Muscle layer of duodenum (tissue), 2 donors: ENCODE results near the gene ZDHHC12.

ENCODE experiments used
- H3K27ac ChIP-seq: one replicate; pipeline ENCODE4 v1.7.0; 2013; ENCODE audit warnings: mild to moderate bottlenecking, low read length
- H3K27me3 ChIP-seq: one replicate; pipeline ENCODE4 v1.7.0; 2013; ENCODE audit warnings: low read depth, mild to moderate bottlenecking, control low read depth, low read length
- H3K36me3 ChIP-seq, 2 donors: one replicate each; pipeline ENCODE4 v1.7.0; 2013; ENCODE audit warnings: low read length in 2 of 2, control low read depth in 1 of 2, mild to moderate bottlenecking in 1 of 2; ENCODE audit not compliant: insufficient read depth in 2 of 2, control insufficient read depth in 1 of 2
- H3K4me1 ChIP-seq, 2 donors: one replicate each; pipeline ENCODE4 v1.7.0; 2013; ENCODE audit warnings: low read length in 2 of 2, mild to moderate bottlenecking in 2 of 2, control low read depth in 1 of 2, moderate library complexity in 1 of 2; ENCODE audit not compliant: insufficient read depth in 2 of 2, control insufficient read depth in 1 of 2
- H3K4me3 ChIP-seq, 2 donors: one replicate each; pipeline ENCODE4 v1.7.0; 2013; ENCODE audit warnings: low read length in 2 of 2, low read depth in 1 of 2, mild to moderate bottlenecking in 1 of 2
- H3K9me3 ChIP-seq, 2 donors: one replicate each; pipeline ENCODE4 v1.7.0; 2013; ENCODE audit warnings: low read length in 2 of 2, control low read depth in 1 of 2, mild to moderate bottlenecking in 1 of 2; ENCODE audit not compliant: control insufficient read depth in 1 of 2
- donor health status: healthy.

ZDHHC12 gene

GRCh38 chr9:128753627-128754026 is 29.7 kb upstream of the ZDHHC12 start:
- Histone ChIP-seq H3K9me3 (no peaks in the 10 kb centered on the region), H3K36me3 (peaks cover 43 to 53% of the 10 kb centered on the region in 2 donors), H3K27me3 (no peaks in the 10 kb centered on the region), H3K4me3 (no peak overlapping the region), H3K27ac (no peak overlapping the region), H3K4me1 (no peaks in the 10 kb centered on the region)

GRCh38 chr9:128750926-128751595 is 27.1 kb upstream of the ZDHHC12 start:
- no peaks in the 10 kb centered on the region for H3K9me3 ChIP-seq
- H3K27ac ChIP-seq: no peak overlapping the region
- H3K27me3 ChIP-seq: no peaks in the 10 kb centered on the region
- no peaks in the 10 kb centered on the region for H3K4me1 ChIP-seq
- peaks cover 43 to 64% of the 10 kb centered on the region in 2 donors for H3K36me3 ChIP-seq
- H3K4me3 ChIP-seq: no peak overlapping the region

GRCh38 chr9:128747241-128747640 is 23.3 kb upstream of the ZDHHC12 start:
- Histone ChIP-seq H3K9me3 (no peaks in the 10 kb centered on the region), H3K4me1 (no peaks in the 10 kb centered on the region), H3K4me3 (no peak overlapping the region), H3K27me3 (no peaks in the 10 kb centered on the region), H3K27ac (no peak overlapping the region), H3K36me3 (peaks cover 17 to 39% of the 10 kb centered on the region in 2 donors)

GRCh38 chr9:128743421-128743820 is 19.5 kb upstream of the ZDHHC12 start:
- H3K27me3 ChIP-seq: no peaks in the 10 kb centered on the region
- H3K36me3 ChIP-seq: peaks cover 15 to 44% of the 10 kb centered on the region in 2 donors
- H3K9me3 ChIP-seq: no peaks in the 10 kb centered on the region
- no peak overlapping the region for H3K27ac ChIP-seq
- H3K4me1 ChIP-seq: no peaks in the 10 kb centered on the region
- H3K4me3 ChIP-seq: no peak overlapping the region

GRCh38 chr9:128742401-128742800 is 18.5 kb upstream of the ZDHHC12 start:
- Histone ChIP-seq H3K27ac (no peak overlapping the region), H3K27me3 (no peaks in the 10 kb centered on the region), H3K4me3 (no peak overlapping the region), H3K4me1 (no peaks in the 10 kb centered on the region), H3K36me3 (peaks cover 16 to 38% of the 10 kb centered on the region in 2 donors), H3K9me3 (no peaks in the 10 kb centered on the region)

- H3K4me1 ChIP-seq: no peaks in the 10 kb centered on the region
- no peaks in the 10 kb centered on the region for H3K9me3 ChIP-seq
- H3K4me3 ChIP-seq: no peak overlapping the region
- H3K27me3 ChIP-seq: no peaks in the 10 kb centered on the region
- peaks cover 20 to 48% of the 10 kb centered on the region in 2 donors for H3K36me3 ChIP-seq
- H3K27ac ChIP-seq: no peak overlapping the region
These were observed 11.4 kb upstream of the ZDHHC12 start for GRCh38 chr9:128735373-128735772.

GRCh38 chr9:128733256-128733655 is 9.3 kb upstream of the ZDHHC12 start:
- Histone ChIP-seq H3K27me3 (no peaks in the 10 kb centered on the region), H3K27ac (no peak overlapping the region), H3K9me3 (no peaks in the 10 kb centered on the region), H3K36me3 (peaks cover 15 to 41% of the 10 kb centered on the region in 2 donors), H3K4me1 (no peaks in the 10 kb centered on the region), H3K4me3 (no peak overlapping the region)

- H3K27me3 ChIP-seq: no peaks in the 10 kb centered on the region
- no peaks in the 10 kb centered on the region for H3K9me3 ChIP-seq
- H3K4me1 ChIP-seq: no peaks in the 10 kb centered on the region
- H3K36me3 ChIP-seq: peaks cover 15 to 41% of the 10 kb centered on the region in 2 donors
- no peak overlapping the region for H3K27ac ChIP-seq
- no peak overlapping the region for H3K4me3 ChIP-seq
These were observed 8.6 kb upstream of the ZDHHC12 start for GRCh38 chr9:128732576-128732975.

GRCh38 chr9:128731691-128732090 is 7.8 kb upstream of the ZDHHC12 start:
- H3K36me3 ChIP-seq: peaks cover 10 to 34% of the 10 kb centered on the region in 2 donors
- H3K4me3 ChIP-seq: no peak overlapping the region
- H3K27me3 ChIP-seq: no peaks in the 10 kb centered on the region
- no peaks in the 10 kb centered on the region for H3K9me3 ChIP-seq
- H3K27ac ChIP-seq: no peak overlapping the region
- H3K4me1 ChIP-seq: no peaks in the 10 kb centered on the region

GRCh38 chr9:128731093-128731492 is 7.2 kb upstream of the ZDHHC12 start:
- no peak overlapping the region for H3K27ac ChIP-seq
- peaks cover 10 to 34% of the 10 kb centered on the region in 2 donors for H3K36me3 ChIP-seq
- no peak overlapping the region for H3K4me3 ChIP-seq
- H3K27me3 ChIP-seq: no peaks in the 10 kb centered on the region
- H3K4me1 ChIP-seq: no peaks in the 10 kb centered on the region
- H3K9me3 ChIP-seq: no peaks in the 10 kb centered on the region

- Histone ChIP-seq H3K4me1 (peaks cover under 1 to 2% of the 10 kb centered on the region in 2 donors), H3K27me3 (no peaks in the 10 kb centered on the region), H3K27ac (no peak overlapping the region), H3K4me3 (no peak overlapping the region), H3K36me3 (peaks cover 6 to 29% of the 10 kb centered on the region in 2 donors), H3K9me3 (no peaks in the 10 kb centered on the region)
These were observed 6.0 kb upstream of the ZDHHC12 start for GRCh38 chr9:128729766-128730517.
